ENCODE measurements around the gene RFTN1.

- TF ChIP-seq EZH2phosphoT487 (IDR thresholded peaks at IDR 0.05) = no peak
- TF ChIP-seq CTCF (IDR thresholded peaks at IDR 0.05) = no peak
- TF ChIP-seq EZH2 (IDR thresholded peaks at IDR 0.05) = no peak
Observed at GRCh38 chr3:16463914-16464313, 49.6 kb downstream of the RFTN1 start.
